Measurements from ENCODE around the gene ALKBH2. TPM values are rescaled to one million over a fixed set of nuclear protein-coding genes. Genes with fewer than 3 reads are reported as not detected.

The ALKBH2 gene
- total RNA-seq, 3 donors from 2014 or later (not counting 1 experiment from before 2014, with no cell fraction given) = 10.9 to 12.6 (median 11.9) TPM

- no peak for DNase-seq
- Mint-ChIP-seq H3K9me3 (no peaks in the 10 kb centered on the region), H3K36me3 (peaks cover 16% of the 10 kb centered on the region), H3K4me3 (no peak overlapping the region), H3K27me3 (ENCODE audit: low read depth in 2 of 2) (no peaks in the 10 kb centered on the region), H3K27ac (no peak overlapping the region), H3K4me1 (peaks cover 0 to 5% of the 10 kb centered on the region in 2 donors)
- Histone ChIP-seq H3K9me3 (ENCODE audit: control insufficient read depth, insufficient read depth, low read length) (no peaks in the 10 kb centered on the region), H3K27ac (ENCODE audit: low read length) (no peak overlapping the region), H3K4me1 (ENCODE audit: control insufficient read depth, insufficient read depth, low read length) (no peaks in the 10 kb centered on the region), H3K36me3 (ENCODE audit: control insufficient read depth, insufficient read depth, low read length) (peaks cover 31% of the 10 kb centered on the region), H3K27me3 (ENCODE audit: control insufficient read depth, insufficient read depth, low read length) (no peaks in the 10 kb centered on the region), H3K4me3 (ENCODE audit: low read length) (no peak overlapping the region)
- no peak for ATAC-seq
- intact Hi-C loops (cut with micrococcal nuclease) = no loop called here
- TF ChIP-seq CTCF (IDR thresholded peaks at IDR 0.05) = no peak
- WGBS (ENCODE audit: insufficient coverage) = 96% methylated on average over 17 of the region's 17 CpGs
Measured at GRCh38 chr12:109069307-109070271, 23.7 kb downstream of the ALKBH2 start.

- DNase-seq = no peak
- H3K9me3 ChIP-seq (ENCODE audit: control insufficient read depth, insufficient read depth, low read length) = no peaks in the 10 kb centered on the region
- Mint-ChIP-seq H3K27ac (no peak overlapping the region), H3K9me3 (no peaks in the 10 kb centered on the region), H3K36me3 (peaks cover 14% of the 10 kb centered on the region), H3K27me3 (ENCODE audit: low read depth in 2 of 2) (no peaks in the 10 kb centered on the region), H3K4me1 (peaks cover 0 to 5% of the 10 kb centered on the region in 2 donors), H3K4me3 (no peak overlapping the region)
- 71% methylated on average over 1 of the region's 1 CpG for WGBS (ENCODE audit: insufficient coverage)
- ATAC-seq = no peak
- no peak overlapping the region for H3K4me3 ChIP-seq (ENCODE audit: low read length)
- H3K27ac ChIP-seq (ENCODE audit: low read length) = no peak overlapping the region
- H3K36me3 ChIP-seq (ENCODE audit: control insufficient read depth, insufficient read depth, low read length) = peaks cover 21% of the 10 kb centered on the region
- TF ChIP-seq CTCF (IDR thresholded peaks at IDR 0.05) = no peak
- H3K27me3 ChIP-seq (ENCODE audit: control insufficient read depth, insufficient read depth, low read length) = no peaks in the 10 kb centered on the region
- intact Hi-C loops (cut with micrococcal nuclease) = no loop called here
- H3K4me1 ChIP-seq (ENCODE audit: control insufficient read depth, insufficient read depth, low read length) = no peaks in the 10 kb centered on the region
Measured at GRCh38 chr12:109065853-109066193, 27.4 kb downstream of the ALKBH2 start.

- 92% methylated on average over 5 of the region's 5 CpGs for WGBS (ENCODE audit: insufficient coverage)
- DNase-seq (no peak), ATAC-seq (no peak)
- H3K36me3 Mint-ChIP-seq = peaks cover 10% of the 10 kb centered on the region
- H3K9me3 Mint-ChIP-seq = no peaks in the 10 kb centered on the region
- H3K4me3 ChIP-seq (ENCODE audit: low read length) = no peak overlapping the region
- no peak overlapping the region for H3K27ac Mint-ChIP-seq
- H3K4me1 Mint-ChIP-seq = peaks cover 0 to 4% of the 10 kb centered on the region in 2 donors
- no peaks in the 10 kb centered on the region for H3K27me3 Mint-ChIP-seq (ENCODE audit: low read depth in 2 of 2)
- no peak for TF ChIP-seq CTCF (IDR thresholded peaks at IDR 0.05)
- H3K27me3 ChIP-seq (ENCODE audit: control insufficient read depth, insufficient read depth, low read length) = no peaks in the 10 kb centered on the region
- H3K27ac ChIP-seq (ENCODE audit: low read length) = no peak overlapping the region
- H3K4me1 ChIP-seq (ENCODE audit: control insufficient read depth, insufficient read depth, low read length) = no peaks in the 10 kb centered on the region
- H3K36me3 ChIP-seq (ENCODE audit: control insufficient read depth, insufficient read depth, low read length) = peaks cover 16% of the 10 kb centered on the region
- intact Hi-C loops (cut with micrococcal nuclease) = no loop called here
- H3K4me3 Mint-ChIP-seq = no peak overlapping the region
- no peaks in the 10 kb centered on the region for H3K9me3 ChIP-seq (ENCODE audit: control insufficient read depth, insufficient read depth, low read length)
Measured at GRCh38 chr12:109065154-109065852, 28.0 kb downstream of the ALKBH2 start.

Measured in natural killer cell (primary cell).